PC-9 (cell line): ENCODE results near the gene SLC51B.

Source experiments
- CTCF ChIP-seq: fragments of 200-600 bp; sonication (generic); conservative IDR thresholded peaks from 2 replicates; pipeline ENCODE4 v1.6.1; 2017; ENCODE audit warnings: mixed run types, antibody characterized with exemption, mild to moderate bottlenecking, moderate library complexity
- EZH2 ChIP-seq: fragments of 200-600 bp; sonication (generic); IDR thresholded peaks from 2 replicates; pipeline ENCODE4 v1.8.0; 2017; ENCODE audit warnings: antibody characterized with exemption, low read depth

DNA sequence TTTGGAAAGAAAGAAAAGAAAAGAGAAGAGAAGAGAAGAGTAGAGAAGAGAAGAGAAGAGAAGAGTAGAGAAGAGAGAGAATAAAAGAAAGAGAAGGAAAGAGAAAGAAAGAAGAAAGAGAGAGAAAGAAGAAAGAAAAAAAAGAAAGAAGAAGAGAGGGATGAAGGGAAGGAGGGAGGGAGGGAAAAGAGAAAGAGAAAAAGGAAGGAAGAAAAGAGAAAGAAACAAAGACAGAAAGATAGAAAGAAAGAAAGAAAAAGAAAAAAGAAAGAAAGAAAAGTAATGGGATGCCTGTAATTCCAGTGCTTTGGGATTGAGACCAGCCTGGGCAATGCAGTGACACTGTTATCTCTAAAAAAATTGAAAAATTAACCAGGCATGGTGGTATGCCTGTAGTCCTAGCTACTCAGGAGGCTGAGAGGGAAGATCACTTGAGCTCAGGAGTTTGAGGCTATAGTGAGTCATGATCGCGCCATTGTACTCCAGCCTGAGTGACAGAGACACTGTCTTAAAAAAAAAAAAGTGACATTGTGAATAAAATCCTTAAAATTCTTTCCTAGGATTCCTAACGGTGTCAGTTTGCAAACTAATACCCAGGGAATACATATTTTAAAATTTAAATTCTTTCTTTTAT is 20.9 kb downstream of the SLC51B start:
- no peak for TF ChIP-seq CTCF
- no peak for TF ChIP-seq EZH2
